ENCODE data around the gene TUBB1.

- TF ChIP-seq, protein P1, sequence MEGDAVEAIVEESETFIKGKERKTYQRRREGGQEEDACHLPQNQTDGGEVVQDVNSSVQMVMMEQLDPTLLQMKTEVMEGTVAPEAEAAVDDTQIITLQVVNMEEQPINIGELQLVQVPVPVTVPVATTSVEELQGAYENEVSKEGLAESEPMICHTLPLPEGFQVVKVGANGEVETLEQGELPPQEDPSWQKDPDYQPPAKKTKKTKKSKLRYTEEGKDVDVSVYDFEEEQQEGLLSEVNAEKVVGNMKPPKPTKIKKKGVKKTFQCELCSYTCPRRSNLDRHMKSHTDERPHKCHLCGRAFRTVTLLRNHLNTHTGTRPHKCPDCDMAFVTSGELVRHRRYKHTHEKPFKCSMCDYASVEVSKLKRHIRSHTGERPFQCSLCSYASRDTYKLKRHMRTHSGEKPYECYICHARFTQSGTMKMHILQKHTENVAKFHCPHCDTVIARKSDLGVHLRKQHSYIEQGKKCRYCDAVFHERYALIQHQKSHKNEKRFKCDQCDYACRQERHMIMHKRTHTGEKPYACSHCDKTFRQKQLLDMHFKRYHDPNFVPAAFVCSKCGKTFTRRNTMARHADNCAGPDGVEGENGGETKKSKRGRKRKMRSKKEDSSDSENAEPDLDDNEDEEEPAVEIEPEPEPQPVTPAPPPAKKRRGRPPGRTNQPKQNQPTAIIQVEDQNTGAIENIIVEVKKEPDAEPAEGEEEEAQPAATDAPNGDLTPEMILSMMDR (IDR thresholded peaks at IDR 0.05), result no peak
- TF ChIP-seq EZH2 (IDR thresholded peaks at IDR 0.05; ENCODE audit: borderline replicate concordance, insufficient read depth, low read depth, low read length, poor library complexity, severe bottlenecking), result no peak
These were observed 3.8 kb upstream of the TUBB1 start for GRCh38 chr20:59015411-59015810.
